Raji (cell line): ENCODE measurements around the gene TMEFF2.

ENCODE experiments used
- POLR2A ChIP-seq: IDR thresholded peaks from 2 replicates; pipeline ENCODE4 v1.6.1; 2011; ENCODE audit warnings: low read depth, low read length, control low read depth; ENCODE audit not compliant: insufficient read depth

Gene TMEFF2

DNA sequence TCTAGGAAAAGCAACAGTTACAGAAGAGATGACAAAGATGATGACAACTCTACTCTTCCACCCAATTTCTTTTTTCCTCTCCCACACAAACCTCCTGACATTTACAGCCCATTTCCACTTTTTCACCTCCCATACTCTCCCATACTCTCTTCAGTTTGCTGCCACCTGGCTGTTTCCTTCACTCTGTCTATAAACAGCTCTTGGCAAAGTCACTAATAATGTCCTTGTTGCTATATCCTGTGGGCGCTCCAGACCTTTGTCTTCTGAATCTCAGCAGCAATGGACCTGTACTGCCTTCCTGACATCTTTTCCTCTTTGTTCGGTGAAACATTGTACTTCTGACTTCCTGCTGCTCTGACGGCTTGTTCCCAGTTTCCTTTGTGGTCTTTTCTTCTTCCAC lies 287.2 kb downstream of the TMEFF2 start:
- no peak for TF ChIP-seq POLR2A

DNA sequence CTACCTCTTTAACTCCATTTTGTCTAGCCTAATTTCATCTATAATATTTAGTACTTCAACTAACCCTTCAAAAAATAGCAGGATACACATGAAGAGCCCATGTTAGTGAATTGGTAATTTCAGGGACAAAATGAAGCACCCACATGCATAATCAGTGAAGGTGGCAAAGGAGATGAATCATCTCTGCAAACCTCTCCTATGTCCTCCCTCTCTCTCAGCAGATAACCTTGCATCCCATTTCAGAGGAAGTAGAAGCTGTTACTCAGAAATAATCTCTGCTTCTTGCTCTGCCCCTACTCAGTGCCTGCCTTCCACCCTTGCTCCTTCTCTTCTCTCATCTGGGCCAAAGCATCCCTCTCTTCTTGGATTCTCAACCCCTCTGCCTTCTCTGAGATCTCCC lies 287.6 kb downstream of the TMEFF2 start:
- TF ChIP-seq POLR2A, result no peak

DNA sequence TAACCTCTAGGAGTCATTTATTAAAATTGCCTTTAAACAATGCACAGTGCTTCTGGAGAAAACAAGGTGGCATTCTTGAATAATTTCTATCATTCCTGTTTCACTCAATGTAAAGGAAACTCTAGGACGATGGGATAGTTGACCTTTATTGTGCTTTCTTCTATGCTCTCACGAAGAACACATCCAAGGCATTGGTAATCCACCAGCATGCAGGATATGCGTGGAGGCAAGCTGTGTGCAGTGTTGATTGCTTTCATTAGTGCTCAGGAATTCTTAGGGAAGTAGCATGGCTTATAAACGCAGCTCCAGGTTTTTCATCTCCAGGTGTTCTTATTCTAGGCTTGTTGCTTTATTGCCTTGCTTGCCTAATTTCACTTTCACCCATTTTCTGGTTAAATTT lies 289.4 kb downstream of the TMEFF2 start:
- no peak for TF ChIP-seq POLR2A

DNA sequence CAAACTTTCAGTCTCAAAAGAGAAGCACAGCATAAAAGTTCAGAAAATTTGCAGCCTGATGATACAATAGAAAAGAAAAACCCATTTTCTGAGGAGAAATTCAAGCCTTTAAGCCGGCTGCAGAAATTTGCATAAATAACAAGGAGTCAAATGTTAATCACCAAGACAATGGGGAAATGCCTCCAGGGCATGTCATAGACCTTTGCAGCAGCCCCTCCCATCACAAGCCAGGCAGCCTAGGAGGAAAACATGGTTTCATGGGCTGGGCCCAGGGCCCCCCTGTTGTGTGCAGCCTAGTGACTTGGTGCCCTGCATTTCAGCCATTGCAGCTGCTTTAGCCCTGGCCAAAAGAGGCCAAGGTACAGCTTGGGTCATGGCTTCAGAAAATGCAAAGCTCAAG lies 293.7 kb downstream of the TMEFF2 start:
- no peak for TF ChIP-seq POLR2A

DNA sequence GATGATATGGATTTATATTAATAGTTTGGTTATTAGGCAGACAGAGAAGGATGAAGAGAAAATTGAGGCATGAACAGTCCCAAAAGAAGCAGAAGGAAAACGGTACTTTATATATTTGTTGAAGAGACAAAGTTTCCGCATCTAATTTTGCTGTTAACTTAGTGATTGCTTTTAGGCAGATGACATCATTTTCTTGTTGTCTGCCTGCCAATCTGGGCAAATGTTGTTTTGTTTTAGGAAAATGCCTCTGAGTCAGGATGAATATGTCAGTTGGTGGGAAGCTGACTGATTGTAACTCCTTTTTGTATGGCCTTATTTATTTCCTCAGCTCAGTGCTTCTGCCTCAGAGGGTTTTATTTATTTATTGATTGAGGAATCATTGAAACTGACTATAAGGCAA lies 295.3 kb downstream of the TMEFF2 start:
- no peak for TF ChIP-seq POLR2A
